Esophagus muscularis mucosa (tissue), 4 donors: ENCODE results near the gene ITGB6. TPM values are rescaled to one million over a fixed set of nuclear protein-coding genes. Genes with fewer than 3 reads are reported as not detected.

Experiments
- DNase-seq: peaks from one replicate; pipeline ENCODE4 v3.0.0-alpha.2; 2017; ENCODE audit errors: extremely low spot score
- H3K27ac ChIP-seq, 4 donors: fragments of 200-600 bp; sonication (generic); replicated peaks in 1 of 4; 1 replicate in 3 of 4; 2 replicates in 1 of 4; pipeline ENCODE4 v1.5.1; 2016 to 2019; ENCODE audit warnings: mild to moderate bottlenecking in 1 of 4
- H3K27me3 ChIP-seq, 4 donors: fragments of 200-600 bp; sonication (generic); one replicate each; pipeline versions ENCODE4 v1.5.1 to v1.6.0; 2016 to 2019
- H3K36me3 ChIP-seq, 4 donors: fragments of 200-600 bp; sonication (generic); one replicate each; pipeline ENCODE4 v1.5.1; 2016 to 2019
- H3K4me1 ChIP-seq, 4 donors: fragments of 200-600 bp; sonication (generic); one replicate each; pipeline ENCODE4 v1.5.1; 2016 to 2019
- H3K4me3 ChIP-seq, 4 donors: fragments of 200-600 bp; sonication (generic); 1 replicate in 2 of 4; 2 replicates in 2 of 4; pipeline ENCODE4 v1.5.1; 2016 to 2019; ENCODE audit warnings: mild to moderate bottlenecking in 4 of 4, moderate library complexity in 1 of 4
- H3K9me3 ChIP-seq, 4 donors: fragments of 200-600 bp; sonication (generic); 1 replicate in 3 of 4; 2 replicates in 1 of 4; pipeline ENCODE4 v1.5.1; 2016 to 2019
- CTCF ChIP-seq, 3 experiments: fragments of 200-600 bp in 2 of 3; fragments of 450-650 bp in 1 of 3; sonication (generic) in 2 of 3; IDR thresholded peaks; one replicate each; pipeline ENCODE4 v1.5.1; 2017 to 2019; ENCODE audit warnings: antibody characterized with exemption in 3 of 3, mild to moderate bottlenecking in 2 of 3, moderate library complexity in 1 of 3
- EP300 ChIP-seq: sonication (generic); formaldehyde crosslinking; IDR thresholded peaks from one replicate; pipeline ENCODE4 v1.6.1; 2017; ENCODE audit warnings: antibody characterized with exemption
- POLR2A ChIP-seq: fragments of 450-650 bp; IDR thresholded peaks from one replicate; pipeline ENCODE4 v1.6.1; 2017; ENCODE audit warnings: antibody characterized with exemption, moderate library complexity, mild to moderate bottlenecking, low read depth
- POLR2AphosphoS5 ChIP-seq, 2 donors: sonication (generic); formaldehyde crosslinking; IDR thresholded peaks; one replicate each; pipeline ENCODE4 v1.6.1; 2017; ENCODE audit warnings: antibody characterized with exemption in 2 of 2
- WGBS: methylation state at CpG from one replicate; pipeline ENCODE4 v1.1.5; 2018; 5-methylcytosine and 5-hydroxymethylcytosine counted together
- intact Hi-C: fragments of 100-400 bp; cut with DNase I; formaldehyde crosslinking; loops from one replicate; pipeline ENCODE4 v1.15.1; 2023
- total RNA-seq, 4 donors: library from RNA; depleted of rRNA; stranded (reverse); fragments of >200 nt; gene quantifications; one replicate each; pipeline versions ENCODE4 v1.1.0 to v1.2.1, GENCODE V29; 2016

ITGB6 gene
- 1 to 10 TPM in 1 of 4 donors, under 1 TPM in 1, not detected in 2; 0.17 to 3.4 TPM for total RNA-seq

GRCh38 chr2:160199683-160200389, at the start of gene ITGB6:
ITGB6 (minus strand) TSS chr2:160200272; CDS start chr2:160200063, 209 bp downstream.
- TF ChIP-seq POLR2AphosphoS5 (IDR thresholded peaks at IDR 0.05): no peak
- no peak for TF ChIP-seq CTCF (IDR thresholded peaks at IDR 0.05)
- no peak for TF ChIP-seq POLR2A
- no peak for TF ChIP-seq EP300
- WGBS: 83% methylated on average over 9 of the region's 9 CpGs
- no peak for DNase-seq

GRCh38 chr2:160247296-160248035, 47.4 kb upstream of the ITGB6 start:
- peaks cover 21 to 29% (median 24%) of the 10 kb centered on the region in 4 donors for H3K4me1 ChIP-seq
- no peak for TF ChIP-seq POLR2A
- no peak for TF ChIP-seq POLR2AphosphoS5 (IDR thresholded peaks at IDR 0.05)
- TF ChIP-seq EP300: no peak
- TF ChIP-seq CTCF (IDR thresholded peaks at IDR 0.05): no peak
- DNase-seq: no peak
- no peaks in the 10 kb centered on the region for H3K27me3 ChIP-seq
- 90% methylated on average over 6 of the region's 6 CpGs for WGBS
- H3K9me3 ChIP-seq: no peaks in the 10 kb centered on the region
- H3K36me3 ChIP-seq: no peaks in the 10 kb centered on the region
- intact Hi-C loops: no loop called here
- no peak overlapping the region for H3K27ac ChIP-seq
- no peak overlapping the region for H3K4me3 ChIP-seq

More at GRCh38 chr2:160199683-160200389, at the start of gene ITGB6:
- intact Hi-C loops: no loop called here
- no peak within 1 kb of the TSS for H3K27ac ChIP-seq
- H3K36me3 ChIP-seq: no peaks in the 10 kb centered on the region
- H3K4me3 ChIP-seq: no peak within 1 kb of the TSS
- H3K9me3 ChIP-seq: no peaks in the 10 kb centered on the region
- no peaks in the 10 kb centered on the region for H3K4me1 ChIP-seq
- no peaks in the 10 kb centered on the region for H3K27me3 ChIP-seq

- Histone ChIP-seq H3K4me1 (peaks cover 22 to 29% (median 23%) of the 10 kb centered on the region in 4 donors), H3K4me3 (no peak overlapping the region), H3K27me3 (no peaks in the 10 kb centered on the region), H3K27ac (no peak overlapping the region), H3K36me3 (no peaks in the 10 kb centered on the region), H3K9me3 (no peaks in the 10 kb centered on the region)
- intact Hi-C loops: no loop called here
- no peak for DNase-seq
- TF ChIP-seq POLR2A (no peak), POLR2AphosphoS5 (IDR thresholded peaks at IDR 0.05) (no peak), CTCF (IDR thresholded peaks at IDR 0.05) (no peak), EP300 (no peak)
- WGBS: 82% methylated on average over 2 of the region's 2 CpGs
Measured at GRCh38 chr2:160246356-160246755, 46.3 kb upstream of the ITGB6 start.

- H3K4me3 ChIP-seq: no peak overlapping the region
- no peaks in the 10 kb centered on the region for H3K9me3 ChIP-seq
- no peaks in the 10 kb centered on the region for H3K27me3 ChIP-seq
- DNase-seq: no peak
- WGBS: 96% methylated on average over 5 of the region's 5 CpGs
- H3K27ac ChIP-seq: no peak overlapping the region
- intact Hi-C loops: no loop called here
- H3K36me3 ChIP-seq: no peaks in the 10 kb centered on the region
- TF ChIP-seq EP300 (no peak), POLR2A (no peak), CTCF (IDR thresholded peaks at IDR 0.05) (no peak), POLR2AphosphoS5 (IDR thresholded peaks at IDR 0.05) (no peak)
- H3K4me1 ChIP-seq: peaks cover 21 to 29% (median 23%) of the 10 kb centered on the region in 4 donors
Measured at GRCh38 chr2:160245614-160246155, 45.6 kb upstream of the ITGB6 start.
